HG02571 (cell line): Measurements from ENCODE around the gene SLC25A39.
"Not testable (repeated sequence)": the region's sequence is repeated elsewhere in the genome, so short reads cannot be mapped to it uniquely, and the experiment has no call there.

Experiments
- ATAC-seq: cut with Tn5 transposase; IDR thresholded peaks from one replicate; pipeline ENCODE4 v1.9.1; 2021; ENCODE audit warnings: mild to moderate bottlenecking, moderate library complexity; ENCODE audit not compliant: unreplicated experiment

The SLC25A39 gene, protein sequence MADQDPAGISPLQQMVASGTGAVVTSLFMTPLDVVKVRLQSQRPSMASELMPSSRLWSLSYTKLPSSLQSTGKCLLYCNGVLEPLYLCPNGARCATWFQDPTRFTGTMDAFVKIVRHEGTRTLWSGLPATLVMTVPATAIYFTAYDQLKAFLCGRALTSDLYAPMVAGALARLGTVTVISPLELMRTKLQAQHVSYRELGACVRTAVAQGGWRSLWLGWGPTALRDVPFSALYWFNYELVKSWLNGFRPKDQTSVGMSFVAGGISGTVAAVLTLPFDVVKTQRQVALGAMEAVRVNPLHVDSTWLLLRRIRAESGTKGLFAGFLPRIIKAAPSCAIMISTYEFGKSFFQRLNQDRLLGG

DNA sequence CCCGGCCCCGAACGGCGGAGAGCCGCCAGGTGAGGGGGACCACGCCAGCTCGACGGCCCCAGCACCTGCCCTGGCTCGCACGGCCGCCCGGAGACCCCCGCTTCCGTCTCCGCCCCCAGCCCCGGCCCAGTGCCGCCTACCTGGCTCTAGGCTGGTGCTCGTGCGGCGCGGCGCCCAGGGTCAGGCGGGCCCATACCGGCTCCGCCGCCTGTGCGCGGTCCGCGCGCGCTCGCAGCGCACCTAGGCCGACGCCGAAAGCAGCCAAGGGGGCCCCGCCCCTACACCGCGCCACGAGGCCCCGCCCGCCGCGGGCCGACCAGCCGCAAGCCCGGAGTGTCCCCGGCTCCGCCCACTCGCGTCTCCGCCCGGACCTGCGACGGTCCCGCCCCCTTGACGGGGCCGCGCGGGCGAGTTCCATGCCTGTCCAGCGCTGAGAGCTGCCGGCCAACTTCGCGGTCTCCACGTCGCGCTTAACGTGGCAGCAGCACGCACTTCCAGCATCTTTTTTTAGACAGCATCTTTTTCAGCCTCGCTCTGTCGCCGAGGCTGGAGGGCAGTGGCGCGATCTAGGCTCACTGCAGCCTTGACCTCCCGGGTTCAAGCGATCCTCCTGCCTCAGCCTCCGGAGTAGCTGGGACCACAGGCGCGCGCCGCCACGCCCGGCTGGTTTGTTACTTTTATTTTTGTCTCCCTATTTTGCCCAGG is at the start of gene SLC25A39:
Gene SLC25A39 (minus strand): TSS at position 253 of the 705 bp plus-strand sequence. CDS start 1,261 bp downstream, outside the sequence.
- ATAC-seq: peak; percentile 61

DNA sequence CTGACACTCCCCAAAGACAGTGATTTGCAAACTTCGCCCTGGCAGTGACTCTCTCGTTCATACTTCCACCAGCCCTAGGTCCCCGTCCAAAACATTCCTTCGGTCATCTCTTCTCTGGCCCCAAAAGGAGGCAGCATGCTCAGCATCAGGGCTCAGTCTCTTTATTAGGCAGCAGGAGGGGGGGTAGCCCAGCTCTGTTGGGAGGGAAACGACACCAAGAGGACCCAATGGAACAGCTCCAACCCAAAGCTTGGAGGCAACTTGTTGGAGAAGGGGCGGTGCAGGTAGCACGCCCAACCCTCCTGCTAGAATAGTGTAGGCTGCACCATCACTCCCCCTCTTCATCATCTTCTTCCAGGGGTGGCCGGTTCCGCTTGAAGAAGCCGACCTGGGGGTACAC is 47.4 kb upstream of the SLC25A39 start:
- ATAC-seq: no peak

DNA sequence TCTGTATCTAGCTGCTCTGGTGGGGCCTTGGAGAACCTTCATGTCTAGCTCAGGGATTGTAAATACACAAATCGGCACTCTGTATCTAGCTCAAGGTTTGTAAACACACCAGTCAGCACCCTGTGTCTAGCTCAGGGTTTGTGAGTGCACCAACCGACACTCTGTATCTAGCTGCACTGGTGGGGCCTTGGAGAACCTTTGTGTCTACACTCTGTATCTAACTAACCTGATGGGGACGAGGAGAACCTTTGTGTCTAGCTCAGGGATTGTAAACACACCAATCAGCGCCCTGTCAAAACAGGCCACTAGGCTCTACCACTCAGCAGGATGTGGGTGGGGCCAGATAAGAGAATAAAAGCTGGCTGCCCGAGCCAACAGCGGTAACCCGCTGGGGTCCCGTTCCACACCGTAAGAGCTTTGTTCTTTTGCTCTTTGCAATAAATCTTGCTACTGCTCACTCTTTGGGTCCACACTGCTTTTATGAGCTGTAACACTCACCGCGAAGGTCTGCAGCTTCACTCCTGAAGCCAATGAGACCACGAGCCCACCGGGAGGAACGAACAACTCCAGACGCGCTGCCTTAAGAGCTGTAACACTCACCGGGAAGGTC is 44.9 kb upstream of the SLC25A39 start:
- not testable (repeated sequence) for ATAC-seq

DNA sequence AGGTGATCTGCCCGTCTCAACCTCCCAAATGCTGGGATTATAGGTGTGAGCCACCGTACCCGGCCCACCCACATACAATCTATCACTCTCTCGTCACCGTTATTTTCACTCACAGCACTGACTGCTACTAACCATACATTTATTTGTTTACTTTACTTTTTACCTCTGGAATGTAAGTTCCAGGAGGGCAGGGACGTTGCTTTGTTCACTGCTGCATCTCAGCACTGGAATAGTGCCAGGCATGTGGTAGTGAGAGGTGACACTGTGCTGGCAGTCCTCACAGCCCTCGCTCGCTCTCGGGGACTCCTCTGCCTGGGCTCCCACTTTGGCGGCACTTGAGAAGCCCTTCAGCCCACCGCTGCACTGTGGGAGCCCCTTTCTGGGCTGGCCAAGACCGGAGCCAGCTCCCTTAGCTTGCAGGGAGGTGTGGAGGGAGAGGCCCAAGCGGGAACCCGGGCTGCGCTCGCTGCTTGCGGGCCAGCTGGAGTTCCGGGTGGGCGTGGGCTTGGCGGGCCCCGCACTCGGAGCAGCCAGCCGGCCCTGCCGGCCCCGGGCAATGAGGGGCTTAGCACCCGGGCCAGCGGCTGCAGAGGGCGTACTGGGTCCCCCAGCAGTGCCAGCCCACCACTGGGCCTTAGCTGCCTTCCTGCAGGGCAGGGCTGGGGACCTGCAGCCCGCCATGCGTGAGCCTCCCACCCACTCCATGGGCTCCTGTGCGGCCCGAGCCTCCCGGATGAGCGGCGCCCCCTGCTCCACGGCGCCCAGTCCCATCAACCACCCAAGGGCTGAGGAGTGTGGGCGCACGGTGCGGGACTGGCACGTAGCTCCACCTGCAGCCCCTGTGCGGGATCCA is 44.0 kb upstream of the SLC25A39 start:
- not testable (repeated sequence) for ATAC-seq

DNA sequence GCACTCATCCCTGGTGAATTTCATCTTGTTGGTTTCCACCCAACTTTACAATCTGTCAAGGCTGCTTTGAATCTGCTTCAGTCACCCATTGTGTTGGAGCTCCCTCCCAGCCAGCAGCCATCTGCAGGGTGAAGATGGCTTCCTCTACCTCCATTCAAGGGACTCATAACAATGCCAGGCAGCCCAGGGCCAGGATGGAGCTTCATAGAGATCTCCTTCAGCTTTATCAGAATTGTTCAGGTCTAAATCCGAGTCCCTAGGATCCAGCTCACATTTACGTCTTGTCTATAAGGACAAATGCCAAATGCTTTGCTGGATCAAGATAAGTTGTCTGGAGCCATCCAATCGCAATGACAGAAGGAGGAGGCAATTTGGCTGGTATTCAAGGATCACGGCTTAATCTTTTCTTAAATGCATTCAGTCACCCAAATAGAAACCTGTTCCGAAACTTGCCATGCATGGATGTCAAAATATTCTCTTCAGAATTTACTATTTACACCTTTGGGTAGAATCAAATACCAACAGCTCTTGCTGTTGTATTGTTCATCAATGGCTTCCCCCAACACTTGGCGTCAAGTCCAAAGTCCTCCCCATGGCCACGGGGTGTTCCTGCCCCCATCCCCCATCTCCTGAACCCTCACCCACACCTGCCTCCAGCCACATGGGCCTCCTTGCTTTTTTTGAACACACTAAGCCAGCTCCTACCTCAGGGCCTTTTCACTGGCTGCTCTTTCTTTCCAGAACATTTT is 42.8 kb upstream of the SLC25A39 start:
- no peak for ATAC-seq

DNA sequence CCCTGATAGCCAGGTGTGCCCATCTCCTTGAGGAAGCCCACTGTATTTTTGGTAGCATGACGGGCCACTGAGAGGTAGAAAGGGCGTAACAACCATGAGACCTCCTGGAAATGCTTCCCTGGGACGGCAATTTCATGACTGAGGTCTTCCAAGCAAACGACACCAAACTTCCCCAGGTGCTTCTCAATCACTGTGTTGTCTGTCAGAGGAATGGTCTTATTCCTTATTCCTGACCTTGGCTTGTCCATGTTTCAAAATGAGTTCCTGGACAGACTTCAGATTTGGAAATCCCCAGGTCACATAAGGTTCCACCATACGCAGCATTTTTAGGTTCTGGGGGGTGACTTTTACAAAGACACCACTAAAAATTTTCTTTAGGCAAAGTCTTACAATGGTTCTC is 40.4 kb upstream of the SLC25A39 start:
- ATAC-seq: not testable (repeated sequence)

DNA sequence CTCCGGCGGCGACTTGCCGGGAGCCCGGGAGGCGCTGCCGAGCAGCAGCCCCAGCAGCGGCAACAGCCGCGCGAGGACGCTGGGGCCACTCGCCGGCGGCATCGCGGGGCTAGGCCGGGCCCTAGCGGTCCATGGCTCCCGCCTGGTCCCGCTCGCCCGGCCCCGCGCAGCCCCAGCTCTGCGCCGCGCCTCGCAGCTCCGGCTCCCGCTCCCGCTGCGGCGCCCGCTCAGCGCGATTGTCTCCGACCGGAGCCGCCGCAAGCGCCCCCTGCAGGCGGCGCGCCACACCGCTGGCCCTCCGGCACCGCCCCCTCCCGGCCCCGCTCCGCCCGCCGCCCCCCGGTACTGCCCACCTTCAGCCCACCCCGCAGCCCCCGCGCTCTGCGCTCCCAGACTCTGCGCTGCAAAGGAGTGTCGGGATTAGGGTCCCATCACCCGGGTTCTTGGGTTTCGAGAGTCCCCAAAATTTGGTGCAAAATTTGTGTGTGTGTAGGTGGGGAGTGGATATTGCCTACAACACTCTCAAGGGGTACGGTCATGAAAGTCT is 39.1 kb upstream of the SLC25A39 start, which contains the start of gene FAM171A2:
Gene FAM171A2 (minus strand): TSS at position 241 of the 547 bp plus-strand sequence. CDS start 139 bp downstream, at position 102.
- no peak for ATAC-seq

DNA sequence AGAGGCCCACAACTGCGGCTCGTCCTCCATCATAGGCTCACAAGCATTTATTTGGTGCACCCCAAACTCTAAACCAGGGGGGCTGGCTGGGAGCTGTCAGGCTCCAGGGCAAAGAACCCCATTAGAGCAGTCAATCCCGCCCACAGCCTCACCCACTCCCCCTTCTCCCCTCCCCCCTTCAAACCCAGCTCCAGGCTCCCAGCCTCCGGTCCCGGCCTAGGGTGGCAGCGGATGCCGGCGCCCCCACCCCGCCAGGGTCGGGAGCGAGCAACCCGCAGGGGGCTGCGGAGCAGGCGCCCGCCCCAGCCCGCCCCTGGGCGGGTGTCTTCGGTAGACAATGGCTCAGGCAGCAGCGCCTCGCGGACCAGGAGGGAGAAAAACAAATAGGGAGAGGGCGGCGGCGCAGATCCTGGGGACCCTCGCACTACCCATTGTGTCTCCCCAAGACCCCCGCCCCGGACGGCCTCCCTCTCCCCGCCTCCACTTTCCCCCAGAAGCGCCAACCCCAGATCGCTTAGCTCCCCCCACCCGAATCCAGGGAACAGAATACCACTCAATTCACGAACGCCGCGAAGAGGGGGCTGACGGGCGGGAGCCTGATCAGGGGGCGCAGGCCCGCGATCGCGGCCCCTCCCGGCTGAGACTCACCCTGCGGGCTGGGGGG is 38.5 kb upstream of the SLC25A39 start:
- no peak for ATAC-seq

DNA sequence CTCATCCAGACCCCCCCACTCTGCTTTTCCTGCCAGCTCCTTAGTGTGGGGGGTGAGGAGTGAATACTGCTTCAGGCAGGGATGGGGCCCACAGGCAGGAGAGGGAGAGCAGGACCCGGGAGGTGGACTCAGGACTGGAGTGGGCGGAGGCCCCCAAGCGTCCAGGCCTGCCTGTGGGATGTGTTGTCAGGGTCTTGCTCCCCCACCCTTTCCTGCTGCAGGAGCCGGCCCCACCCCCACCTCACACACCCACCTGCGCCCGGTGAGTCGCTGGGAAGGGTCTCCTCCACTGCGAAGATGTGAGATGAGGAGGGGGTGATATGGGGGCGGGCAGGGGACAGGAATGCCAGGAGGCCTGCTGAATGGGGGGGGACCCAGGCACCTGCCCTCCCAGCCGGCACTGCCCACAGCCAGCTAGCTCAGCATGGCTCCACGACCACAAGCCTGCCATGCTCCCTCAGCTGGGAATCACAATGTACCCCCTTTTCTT is 37.9 kb upstream of the SLC25A39 start:
- ATAC-seq: no peak

DNA sequence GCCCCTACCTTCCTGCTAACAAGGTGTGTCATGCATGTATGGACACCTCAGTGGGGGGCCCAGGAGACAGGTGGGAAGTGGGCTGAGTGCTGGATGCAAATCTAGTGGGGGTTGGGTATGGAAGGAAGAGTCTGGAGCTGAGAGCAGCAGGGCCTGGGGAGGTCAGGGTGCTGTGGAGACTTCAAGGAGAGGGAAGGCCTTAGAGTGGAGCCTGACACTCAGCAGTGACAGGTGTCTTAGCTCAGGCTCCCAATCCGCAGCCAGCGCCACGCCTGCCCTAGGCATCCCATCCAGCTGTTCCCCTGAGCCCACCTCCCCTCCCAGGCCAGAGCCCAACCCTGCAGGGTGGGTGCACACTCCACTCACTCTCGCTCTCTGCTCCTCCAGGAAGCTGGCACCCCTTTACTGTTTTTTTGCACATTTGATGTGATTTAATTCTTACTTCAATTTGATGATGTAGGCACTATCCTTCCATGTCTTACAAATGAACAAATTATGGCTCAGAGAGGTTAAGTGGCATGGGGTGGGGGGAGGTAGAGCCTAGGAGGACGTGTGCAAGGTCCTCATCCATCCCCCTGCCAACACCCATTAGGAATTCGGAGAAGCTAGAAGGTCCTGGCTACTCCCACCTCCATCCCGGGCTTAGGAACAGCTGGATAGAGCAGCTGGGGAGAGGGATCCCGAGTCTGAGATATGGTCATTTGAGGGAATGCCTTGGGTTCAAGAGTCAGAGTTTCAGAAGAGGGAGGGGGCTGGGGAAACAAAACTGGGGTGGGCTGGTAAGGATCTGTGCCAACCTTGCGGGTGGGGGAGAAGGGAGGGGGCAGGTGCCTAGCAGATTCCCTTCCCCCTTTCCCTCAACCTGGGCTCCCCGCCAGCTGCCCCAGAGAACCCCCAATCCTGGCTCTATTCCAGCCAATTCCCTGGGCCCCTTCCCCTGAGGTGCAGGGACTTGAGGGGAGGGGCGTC is 37.0 kb upstream of the SLC25A39 start:
- no peak for ATAC-seq

DNA sequence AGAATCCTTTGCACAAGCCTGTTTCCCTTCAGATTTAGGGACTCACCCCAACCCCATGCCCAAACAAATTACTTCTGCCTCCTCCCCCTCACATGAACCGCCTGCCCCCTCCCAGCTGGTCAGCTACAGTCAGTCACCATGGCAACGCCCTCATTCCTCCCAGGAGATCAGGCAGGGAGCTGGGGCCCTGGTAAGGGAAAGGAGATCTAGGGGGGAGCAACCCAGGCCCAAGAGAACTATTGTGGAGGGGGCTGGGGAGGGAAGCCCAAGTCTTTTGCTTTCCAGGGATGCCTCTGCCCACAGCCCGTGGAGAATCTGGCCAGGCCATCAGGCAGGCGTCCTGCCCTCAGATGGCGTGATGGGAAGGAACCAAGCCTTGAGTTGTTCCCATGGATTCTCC is 36.2 kb upstream of the SLC25A39 start:
- ATAC-seq: no peak

DNA sequence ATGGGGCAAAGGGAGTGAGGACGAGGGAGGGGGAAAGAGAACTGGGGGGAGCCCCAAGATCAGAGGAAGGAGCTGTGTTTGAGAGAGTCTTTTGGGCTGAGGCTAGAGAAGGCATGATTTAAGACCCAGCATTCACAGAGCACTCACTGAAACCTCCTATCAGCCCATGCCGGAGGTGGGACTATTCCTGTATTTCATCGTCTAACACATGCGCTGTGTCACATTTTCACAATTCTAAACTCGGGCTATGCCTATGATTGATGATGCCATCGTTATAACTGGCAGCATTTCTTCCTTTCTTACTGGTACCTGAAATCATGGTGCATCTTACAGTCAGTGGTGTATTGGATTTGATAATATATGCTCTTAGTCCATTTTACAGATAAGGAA is 35.5 kb upstream of the SLC25A39 start:
- no peak for ATAC-seq

DNA sequence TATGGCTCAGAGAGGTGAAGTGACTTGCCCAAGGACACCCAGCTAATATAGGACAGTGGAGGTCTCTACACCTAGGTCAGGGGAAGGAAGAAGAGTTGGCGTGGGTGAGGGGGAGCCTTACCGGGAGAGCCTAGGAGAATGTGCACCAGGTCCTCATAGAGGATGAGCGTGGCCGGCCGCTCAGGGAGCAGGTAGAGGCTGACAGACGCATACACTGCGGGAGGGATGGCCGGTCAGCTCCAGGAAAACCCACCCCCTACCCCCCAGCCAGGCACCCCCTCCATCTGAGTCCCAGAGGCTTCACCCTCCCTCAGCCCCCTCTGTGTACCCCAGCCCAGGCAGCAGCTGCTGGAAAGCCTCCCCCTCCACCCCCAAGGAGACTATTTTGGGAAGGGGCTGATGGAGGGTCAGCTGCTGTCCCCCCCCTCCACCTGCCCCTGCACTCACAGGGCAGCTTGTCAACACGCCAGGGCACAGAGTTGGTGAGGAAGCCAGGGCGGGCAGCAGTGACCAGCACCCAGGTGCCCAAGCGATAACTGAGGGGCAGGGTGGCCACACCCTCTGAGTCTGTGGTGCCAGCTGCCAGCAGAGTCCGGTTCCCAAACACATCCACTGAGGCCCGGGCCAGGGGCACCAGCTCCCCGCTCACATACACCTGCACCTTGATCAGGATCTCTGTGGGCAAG is 35.0 kb upstream of the SLC25A39 start:
- no peak for ATAC-seq

DNA sequence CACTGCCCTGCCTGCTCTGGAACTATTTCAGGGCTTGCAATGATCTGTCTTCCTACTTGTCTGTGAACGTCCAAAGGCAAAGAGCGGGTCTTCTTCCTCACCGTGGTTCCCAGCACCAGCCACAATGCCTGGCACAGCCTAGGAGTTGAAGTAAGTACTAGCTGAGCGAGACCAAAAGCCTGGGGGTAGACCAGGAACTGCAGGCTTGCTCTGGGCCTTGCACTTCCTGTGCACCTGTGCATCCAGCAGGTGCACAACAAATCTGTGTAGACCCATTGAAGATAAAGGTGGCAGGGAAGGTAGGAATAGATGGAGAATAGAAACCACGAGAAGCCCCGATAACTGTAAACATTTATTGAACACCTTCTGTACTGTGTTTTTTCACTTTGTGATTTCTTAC is 34.4 kb upstream of the SLC25A39 start:
- no peak for ATAC-seq

DNA sequence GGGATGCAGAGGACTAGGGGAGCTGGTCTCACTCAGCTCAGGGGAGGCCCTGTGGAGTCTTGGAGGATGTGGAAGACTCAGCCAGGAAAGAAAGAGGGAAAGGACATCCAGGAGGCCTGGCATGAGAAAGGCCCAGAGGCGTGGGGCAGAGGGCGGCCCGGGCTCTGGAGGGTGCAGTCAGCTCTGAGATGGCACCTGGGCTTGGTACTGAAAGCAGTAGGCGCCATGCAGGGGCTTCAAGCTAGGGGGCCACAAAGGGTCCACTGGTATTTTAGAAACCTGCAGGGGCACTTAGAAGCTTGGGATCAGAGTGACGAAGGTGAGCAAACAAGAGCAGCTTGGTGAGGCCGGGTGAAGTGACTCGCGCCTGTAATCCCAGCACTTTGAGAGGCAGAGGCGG is 33.4 kb upstream of the SLC25A39 start:
- ATAC-seq: no peak

DNA sequence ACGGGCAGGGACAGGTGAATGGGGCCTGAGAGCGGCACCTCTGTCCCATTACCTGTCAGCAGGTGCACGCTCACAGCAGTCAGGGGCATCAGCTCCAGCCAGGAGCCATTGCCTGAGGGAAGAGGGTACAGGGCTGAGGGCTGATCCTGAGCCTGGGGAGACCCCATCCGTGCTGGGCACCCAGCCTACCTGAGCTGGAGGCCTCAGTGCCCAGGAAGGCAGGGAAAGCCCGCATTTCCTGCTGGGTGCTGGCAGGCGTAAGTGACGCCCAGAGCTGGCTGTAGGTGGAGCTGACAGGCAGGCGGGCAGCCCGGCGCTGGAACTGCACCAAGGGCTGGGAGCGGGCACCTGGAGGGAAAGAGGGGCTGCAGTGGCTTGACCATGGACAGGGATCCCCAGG is 31.6 kb upstream of the SLC25A39 start:
- no peak for ATAC-seq

DNA sequence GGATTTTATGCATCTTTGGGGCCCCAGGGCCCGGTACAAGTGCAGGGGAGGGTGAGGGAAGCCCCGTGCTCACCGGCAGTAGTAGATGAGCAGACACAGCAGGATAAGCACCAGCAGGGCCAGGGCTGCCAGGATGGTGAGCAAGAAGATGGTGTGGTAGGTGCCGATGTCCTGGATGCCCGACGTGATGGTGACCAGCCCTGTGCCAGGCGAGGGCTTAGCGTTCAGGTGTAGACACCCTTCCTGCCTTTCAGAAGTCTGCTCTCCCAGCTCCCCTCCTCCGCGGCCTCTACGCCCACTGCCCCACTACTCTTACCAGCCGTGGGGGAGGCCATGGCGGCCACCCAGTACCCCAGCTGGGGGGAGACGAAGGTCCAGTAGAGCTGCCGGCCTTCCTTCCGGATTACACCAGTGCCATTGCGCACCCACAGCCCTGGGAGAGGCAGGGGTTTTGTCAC is 31.0 kb upstream of the SLC25A39 start:
- no peak for ATAC-seq
